Activated T-cell treated with anti-CD3 and anti-CD28 coated beads, Interleukin-2, amount 50 U/mL, for 1 hour (primary cell): ENCODE results near the gene ZFYVE16.
A peak's percentile ranks its signal among the peaks of the same experiment; 100 is the strongest.
"Not testable (repeated sequence)": the region's sequence is repeated elsewhere in the genome, so short reads cannot be mapped to it uniquely, and the experiment has no call there.

ENCODE experiments used
- DNase-seq: peaks from one replicate; pipeline ENCODE4 v3.0.0-alpha.2; 2020

Gene ZFYVE16

DNA sequence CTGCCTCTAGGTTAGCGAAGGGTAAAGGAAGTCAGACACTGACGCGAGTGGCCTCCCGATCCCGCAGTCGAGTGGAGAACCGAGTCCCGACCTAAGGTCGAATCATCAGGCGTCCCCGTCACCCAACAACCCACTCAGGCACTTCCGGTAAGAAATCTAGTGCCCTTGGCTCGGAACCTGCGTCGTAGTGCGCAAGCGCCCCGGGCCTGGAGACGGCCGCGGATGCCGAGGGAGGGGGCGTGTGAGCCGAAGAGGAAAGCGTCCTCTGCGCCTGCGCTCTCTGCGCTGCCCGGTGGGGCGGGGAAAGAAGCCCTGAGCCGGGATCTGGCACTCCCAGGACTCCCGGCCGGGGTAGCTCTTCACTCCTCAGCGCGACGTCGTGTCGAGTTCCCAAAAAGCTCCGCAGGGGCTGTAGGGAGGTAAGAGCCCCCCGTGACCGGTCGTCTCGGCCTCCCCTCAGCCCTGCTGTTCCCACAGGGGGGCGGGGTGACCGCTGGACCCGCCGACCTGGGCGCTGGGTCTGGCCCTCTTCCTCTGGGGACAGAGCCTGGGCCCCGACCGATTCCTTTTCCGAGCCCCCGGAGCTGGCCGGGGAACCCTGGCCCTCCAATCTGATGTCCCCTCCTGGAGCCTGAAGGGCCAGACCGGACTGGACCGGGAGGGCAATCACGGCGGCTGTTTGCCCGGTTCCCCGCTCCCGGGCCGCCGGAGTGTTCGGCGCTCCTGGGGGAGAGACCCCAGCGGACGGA is at the start of gene ZFYVE16:
Gene ZFYVE16, plus strand, starts transcription at position 330 of the 749 bp plus-strand sequence. CDS start 26,084 bp downstream, outside the sequence.
- DNase-seq, result peak; percentile 95

DNA sequence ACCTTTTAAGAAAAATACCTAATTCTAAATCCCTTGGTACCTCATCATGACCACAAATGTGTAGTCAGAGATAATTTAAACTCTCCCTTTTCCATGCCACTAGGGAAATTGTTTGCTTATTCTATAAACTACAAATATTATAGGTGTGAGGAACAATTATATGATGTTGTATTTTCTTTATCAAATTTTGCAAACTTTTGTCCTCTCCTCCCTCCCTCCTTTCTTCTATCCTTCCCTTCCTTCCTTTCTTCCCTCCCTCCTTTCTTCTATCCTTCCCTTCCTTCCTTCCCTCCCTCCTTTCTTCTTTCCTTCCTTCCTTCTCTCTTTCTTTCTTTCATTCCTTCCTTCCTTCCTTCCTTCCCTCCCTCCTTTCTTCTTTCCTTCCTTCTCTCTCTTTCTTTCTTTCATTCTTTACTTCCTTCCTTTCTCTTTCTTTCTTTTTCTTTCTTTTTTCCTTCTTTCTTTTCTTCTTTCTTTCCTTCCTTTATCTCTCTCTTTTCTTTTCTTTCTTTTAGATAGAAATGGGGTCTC is 46.9 kb upstream of the ZFYVE16 start:
- no peak for DNase-seq

GRCh38 chr5:80364892-80365291 is 43.0 kb upstream of the ZFYVE16 start:
- DNase-seq, result no peak

GRCh38 chr5:80368661-80369480 is 39.0 kb upstream of the ZFYVE16 start:
- no peak for DNase-seq

DNA sequence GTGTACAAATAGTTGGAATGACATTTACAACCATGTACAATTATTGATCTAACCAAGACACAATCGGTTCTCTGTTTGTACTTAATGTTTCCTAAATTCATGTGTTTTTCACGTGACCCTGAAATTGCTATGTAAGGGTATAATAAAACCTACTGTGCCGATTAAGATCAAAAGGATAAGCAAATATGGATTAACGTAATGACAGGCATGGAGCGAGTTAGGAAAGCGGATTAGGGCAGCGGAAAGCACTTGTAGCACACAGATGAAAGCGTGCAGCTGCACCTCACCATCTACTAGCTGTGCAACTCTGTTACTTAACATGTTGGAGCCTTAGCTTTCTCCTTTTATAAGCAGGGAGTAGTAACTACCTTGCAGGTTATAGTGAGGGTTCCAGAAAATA is 38.3 kb upstream of the ZFYVE16 start:
- DNase-seq, result no peak

DNA sequence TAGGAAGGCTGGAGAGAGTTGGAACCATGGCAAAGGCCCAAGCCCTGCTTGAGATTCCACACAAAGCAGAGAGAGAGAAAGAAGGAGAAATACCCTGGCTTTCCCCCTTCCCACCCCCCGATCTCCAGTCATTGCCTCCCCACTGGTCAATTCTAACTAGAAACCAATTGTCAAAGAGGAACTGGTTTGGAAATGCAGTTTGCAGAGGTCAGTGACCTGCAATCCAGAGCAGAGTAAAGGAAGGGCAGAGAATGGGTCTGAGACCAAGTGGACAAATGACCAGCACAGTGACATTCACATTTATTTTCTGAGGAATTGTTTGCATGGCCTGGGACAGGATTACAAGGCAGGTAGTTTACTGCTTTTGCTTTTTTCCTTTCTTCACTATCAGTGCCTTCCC is 37.5 kb upstream of the ZFYVE16 start:
- DNase-seq, result no peak

GRCh38 chr5:80372780-80373179 is 35.1 kb upstream of the ZFYVE16 start:
- DNase-seq, result no peak

DNA sequence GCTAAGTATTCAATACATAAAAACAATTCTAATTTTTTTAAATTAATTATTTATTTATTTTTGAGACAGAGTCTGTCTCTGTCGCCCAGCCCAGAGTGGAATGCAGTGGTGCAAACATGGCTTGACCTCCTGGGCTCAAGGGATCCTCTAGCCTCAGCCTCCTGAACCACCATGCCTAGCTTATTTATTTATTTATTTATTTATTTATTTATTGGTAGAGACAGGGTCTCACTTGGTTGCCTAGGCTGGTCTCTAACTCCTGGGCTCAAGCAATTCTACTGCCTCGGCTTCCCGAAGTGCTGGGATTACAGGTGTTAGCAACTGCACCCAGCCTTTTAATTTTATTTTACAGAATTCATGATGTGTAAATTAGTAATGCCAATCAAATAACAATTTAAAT is 33.7 kb upstream of the ZFYVE16 start:
- DNase-seq, result no peak

DNA sequence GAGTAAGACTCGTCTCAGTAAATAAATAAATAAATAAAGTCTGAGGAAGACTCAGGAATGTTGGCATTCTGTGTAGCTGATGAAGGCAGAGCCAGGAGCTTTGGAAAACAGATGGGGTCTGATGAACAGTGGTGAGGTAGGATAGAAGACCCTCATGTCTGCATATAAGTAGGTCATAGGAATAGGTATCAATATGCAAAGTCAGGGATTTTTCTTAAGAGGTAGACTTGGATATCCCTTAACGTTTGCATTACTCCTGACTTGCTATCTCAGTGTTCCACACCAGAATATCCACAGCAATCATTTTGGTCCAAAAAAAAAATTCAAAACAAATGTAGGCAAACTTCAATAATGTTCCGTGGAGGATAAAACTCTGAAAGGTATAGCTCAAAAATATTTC is 31.3 kb upstream of the ZFYVE16 start:
- no peak for DNase-seq

GRCh38 chr5:80382488-80382887 is 25.4 kb upstream of the ZFYVE16 start:
- DNase-seq, result no peak

- DNase-seq, result no peak
Measured at GRCh38 chr5:80387063-80387768, 20.6 kb upstream of the ZFYVE16 start.

DNA sequence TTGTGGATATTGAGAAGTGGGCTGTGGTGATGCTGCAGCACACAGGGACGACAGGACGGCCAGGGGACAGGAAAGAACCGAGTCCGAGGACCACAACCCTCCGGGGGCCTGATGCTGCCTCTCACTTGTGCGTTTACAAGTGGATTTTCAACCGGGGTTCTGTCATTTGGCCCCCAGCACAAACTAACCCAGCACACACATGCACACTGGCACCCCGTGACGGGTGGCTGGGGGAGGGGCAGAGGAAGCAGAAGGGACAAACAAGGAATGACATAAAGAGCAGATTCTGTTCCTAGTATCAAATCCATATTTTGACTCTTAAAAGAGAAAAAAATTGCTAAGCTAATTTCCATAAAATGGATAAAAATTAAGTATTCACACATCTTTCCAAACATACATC is 18.3 kb upstream of the ZFYVE16 start:
- DNase-seq, result no peak

- DNase-seq, result not testable (repeated sequence)
Measured at GRCh38 chr5:80390413-80390812, 17.5 kb upstream of the ZFYVE16 start.

GRCh38 chr5:80391267-80391666 is 16.6 kb upstream of the ZFYVE16 start:
- not testable (repeated sequence) for DNase-seq

- no peak for DNase-seq
Measured at GRCh38 chr5:80399526-80400239, 8.2 kb upstream of the ZFYVE16 start.

GRCh38 chr5:80400368-80400767 is 7.5 kb upstream of the ZFYVE16 start:
- not testable (repeated sequence) for DNase-seq

DNA sequence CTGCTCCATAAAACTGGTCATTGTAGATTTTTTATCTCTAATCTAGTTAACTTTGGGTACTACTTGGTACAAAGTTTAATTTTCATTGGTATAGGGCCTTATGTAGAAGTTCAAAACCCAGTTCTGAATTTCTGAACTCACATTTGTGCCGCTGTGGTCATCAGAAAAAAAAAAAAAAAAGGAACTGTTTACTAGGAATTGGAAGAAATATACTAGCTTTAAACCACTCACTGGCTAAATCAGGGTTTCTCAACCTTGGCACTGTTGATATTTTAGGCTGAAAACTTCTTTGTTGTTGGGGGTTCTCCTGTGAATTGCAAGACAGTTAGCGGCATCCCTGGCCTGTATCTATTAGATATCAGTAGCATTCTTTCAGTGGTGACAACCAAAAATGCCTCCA is 4.1 kb upstream of the ZFYVE16 start:
- no peak for DNase-seq

- peak; percentile 27 for DNase-seq
Measured at GRCh38 chr5:80406980-80407734, 707 bp upstream of the ZFYVE16 start.

- DNase-seq, result no peak
Measured at GRCh38 chr5:80408484-80409366, 861 bp downstream of the ZFYVE16 start.

GRCh38 chr5:80409367-80409966 is 1.6 kb downstream of the ZFYVE16 start:
- no peak for DNase-seq
